H1 (cell line): ENCODE results near the gene GP1BB. TPM values are rescaled to one million over a fixed set of nuclear protein-coding genes. Genes with fewer than 3 reads are reported as not detected.
A peak's percentile ranks its signal among the peaks of the same experiment; 100 is the strongest.

Source experiments
- CTCF ChIA-PET: fragments of 300-600 bp; sonication (Branson Sonifier 250); formaldehyde crosslinking; loops from one replicate; lab custom pipeline; 2021; ENCODE audit not compliant: partially characterized antibody; lab: Charles Lee
- POLR2A ChIA-PET: fragments of 300-600 bp; sonication (Branson Sonifier 250); formaldehyde crosslinking; loops from one replicate; lab custom pipeline; 2021; ENCODE audit warnings: inconsistent platforms; ENCODE audit not compliant: partially characterized antibody; lab: Charles Lee
- DNase-seq, 2 experiments: peaks; one replicate each; pipeline versions ENCODE4 v3.0.0 to v3.0.0-alpha.2; 2010 to 2022; ENCODE audit warnings: low spot score in 2 of 2, low read depth in 1 of 2, mixed read lengths in 1 of 2
- FAIRE-seq: peaks from 2 replicates; lab custom pipeline; 2011; peaks lifted over from hg19 to GRCh38; lab: Jason Lieb, UNC
- H2AFZ ChIP-seq: 2 replicates; pipeline ENCODE4 v1.8.1; 2012; ENCODE audit warnings: low read length, inconsistent platforms
- H2AK5ac ChIP-seq: 2 replicates; pipeline ENCODE4 v1.6.1; 2013; ENCODE audit warnings: low read depth, low read length
- H2BK120ac ChIP-seq: replicated peaks from 2 replicates; pipeline ENCODE3; 2013; ENCODE audit warnings: low read depth, low read length, inconsistent platforms
- H2BK12ac ChIP-seq: 2 replicates; pipeline ENCODE4 v1.6.1; 2013; ENCODE audit warnings: low read depth, low read length
- H2BK15ac ChIP-seq: 2 replicates; pipeline ENCODE4 v1.6.1; 2013; ENCODE audit warnings: low read length
- H2BK20ac ChIP-seq: 2 replicates; pipeline ENCODE4 v1.6.1; 2013; ENCODE audit warnings: low read length
- H2BK5ac ChIP-seq: 2 replicates; pipeline ENCODE4 v1.6.1; 2013; ENCODE audit warnings: low read depth, low read length
- H3K14ac ChIP-seq: 2 replicates; pipeline ENCODE4 v1.6.1; 2013; ENCODE audit warnings: inconsistent platforms; ENCODE audit not compliant: insufficient read length
- H3K18ac ChIP-seq: 2 replicates; pipeline ENCODE4 v1.6.1; 2013; ENCODE audit warnings: low read length; ENCODE audit errors: extremely low read depth
- H3K23ac ChIP-seq: 2 replicates; pipeline ENCODE4 v1.6.1; 2013; ENCODE audit warnings: inconsistent platforms; ENCODE audit not compliant: insufficient read length
- H3K23me2 ChIP-seq: 2 replicates; pipeline ENCODE4 v1.6.1; 2013; ENCODE audit warnings: low read depth, low read length
- H3K27ac ChIP-seq: 2 replicates; pipeline ENCODE4 v1.6.1; 2011; ENCODE audit warnings: low read depth, low read length, inconsistent platforms
- H3K27me3 ChIP-seq, 4 experiments: replicated peaks in 1 of 4; 1 replicate in 1 of 4; 2 replicates in 3 of 4; pipeline versions ENCODE4 v1.6.1 to v1.8.1; 2011 to 2013; ENCODE audit warnings: low read length in 3 of 4, mild to moderate bottlenecking in 3 of 4, inconsistent platforms in 2 of 4, mixed read lengths in 2 of 4, moderate library complexity in 1 of 4; ENCODE audit not compliant: control insufficient read depth in 3 of 4, insufficient read depth in 3 of 4; ENCODE audit errors: extremely low read depth in 1 of 4
- H3K36me3 ChIP-seq, 4 experiments: 2 replicates each; pipeline versions ENCODE4 v1.6.1 to v1.8.1; 2011 to 2013; ENCODE audit warnings: mild to moderate bottlenecking in 4 of 4, low read length in 3 of 4, moderate library complexity in 2 of 4, control low read depth in 1 of 4, inconsistent platforms in 1 of 4; ENCODE audit not compliant: insufficient read depth in 4 of 4, control insufficient read depth in 2 of 4
- H3K4ac ChIP-seq: replicated peaks from 2 replicates; pipeline ENCODE3; 2013; ENCODE audit warnings: low read length, low read depth, mixed read lengths, inconsistent platforms; ENCODE audit not compliant: insufficient read length
- H3K4me1 ChIP-seq, 4 experiments: replicated peaks in 1 of 4; 1 replicate in 1 of 4; 2 replicates in 3 of 4; pipeline versions ENCODE4 v1.6.1 to v1.8.1; 2011 to 2013; ENCODE audit warnings: low read length in 3 of 4, inconsistent platforms in 2 of 4, mixed read lengths in 1 of 4; ENCODE audit not compliant: insufficient read depth in 4 of 4, control insufficient read depth in 3 of 4
- H3K4me2 ChIP-seq, 2 experiments: 2 replicates each; pipeline versions ENCODE4 v1.6.1 to v1.8.1; 2011 to 2013; ENCODE audit warnings: low read depth in 2 of 2, low read length in 2 of 2, control low read depth in 1 of 2, inconsistent platforms in 1 of 2, mild to moderate bottlenecking in 1 of 2; ENCODE audit not compliant: insufficient read depth in 1 of 2
- H3K4me3 ChIP-seq, 4 experiments: fragments of 200-600, 300-600 bp in 1 of 4; sonication (generic), shearing (Covaris generic), sonication (Bioruptor Twin) in 1 of 4; 2 replicates each; pipeline versions ENCODE4 v1.5.1 to v1.8.1; 2011 to 2016; ENCODE audit warnings: low read length in 4 of 4, low read depth in 3 of 4, control low read depth in 2 of 4, inconsistent platforms in 2 of 4, mild to moderate bottlenecking in 2 of 4, mixed read lengths in 1 of 4, moderate library complexity in 1 of 4; ENCODE audit not compliant: insufficient read depth in 2 of 4; ENCODE audit errors: extremely low read depth in 1 of 4
- H3K56ac ChIP-seq: replicated peaks from 2 replicates; pipeline ENCODE3; 2013; ENCODE audit warnings: low read depth, mild to moderate bottlenecking, mixed read lengths, low read length, inconsistent platforms; ENCODE audit not compliant: insufficient read length
- H3K79me1 ChIP-seq: 2 replicates; pipeline ENCODE4 v1.6.1; 2013; ENCODE audit warnings: low read depth, low read length, control low read depth
- H3K79me2 ChIP-seq, 2 experiments: 2 replicates each; pipeline versions ENCODE4 v1.6.1 to v1.8.1; 2012 to 2013; ENCODE audit warnings: low read length in 2 of 2, mild to moderate bottlenecking in 2 of 2, inconsistent platforms in 1 of 2; ENCODE audit not compliant: insufficient read depth in 2 of 2, control insufficient read depth in 1 of 2
- H3K9ac ChIP-seq, 4 experiments: replicated peaks in 1 of 4; 1 replicate in 1 of 4; 2 replicates in 3 of 4; pipeline versions ENCODE4 v1.6.1 to v1.8.1; 2011 to 2013; ENCODE audit warnings: low read depth in 3 of 4, low read length in 3 of 4, control low read depth in 2 of 4, mild to moderate bottlenecking in 2 of 4, moderate library complexity in 2 of 4, inconsistent platforms in 1 of 4; ENCODE audit errors: extremely low read depth in 1 of 4
- H3K9me3 ChIP-seq, 2 experiments: 2 replicates each; pipeline versions ENCODE4 v1.6.1 to v1.8.1; 2012 to 2013; ENCODE audit warnings: mild to moderate bottlenecking in 2 of 2, moderate library complexity in 2 of 2, control low read depth in 1 of 2, inconsistent platforms in 1 of 2, low read depth in 1 of 2, low read length in 1 of 2, mixed read lengths in 1 of 2; ENCODE audit not compliant: insufficient read depth in 2 of 2
- H4K20me1 ChIP-seq, 2 experiments: replicated peaks in 1 of 2; 2 replicates each; pipeline versions ENCODE3 to v1.8.1; 2011 to 2013; ENCODE audit warnings: inconsistent platforms in 2 of 2, low read length in 2 of 2, mild to moderate bottlenecking in 1 of 2; ENCODE audit not compliant: insufficient read depth in 2 of 2, control insufficient read depth in 1 of 2
- H4K5ac ChIP-seq: 2 replicates; pipeline ENCODE4 v1.6.1; 2013; ENCODE audit warnings: low read length, low read depth, mixed read lengths, inconsistent platforms; ENCODE audit not compliant: insufficient read length
- H4K8ac ChIP-seq: 2 replicates; pipeline ENCODE4 v1.8.0; 2013; ENCODE audit warnings: mild to moderate bottlenecking, moderate library complexity, low read length, inconsistent platforms; ENCODE audit not compliant: insufficient read depth; ENCODE audit errors: extremely low read depth
- H4K91ac ChIP-seq: replicated peaks from 2 replicates; pipeline ENCODE3; 2013; ENCODE audit warnings: low read length, mixed read lengths, inconsistent platforms; ENCODE audit not compliant: insufficient read length
- CTBP2 ChIP-seq: IDR thresholded peaks from 2 replicates; pipeline ENCODE4 v1.7.0; 2011; ENCODE audit warnings: borderline replicate concordance, mild to moderate bottlenecking, moderate library complexity, mixed read lengths, low read length; ENCODE audit not compliant: insufficient read depth, insufficient read length
- CTCF ChIP-seq, 3 experiments: IDR thresholded peaks; 1 replicate in 2 of 3; 2 replicates in 1 of 3; pipeline versions ENCODE4 v1.5.1 to v1.6.1; 2011; ENCODE audit warnings: low read length in 3 of 3, mild to moderate bottlenecking in 3 of 3, inconsistent platforms in 2 of 3, low read depth in 1 of 3, moderate library complexity in 1 of 3; ENCODE audit not compliant: insufficient read depth in 1 of 3; ENCODE audit errors: control extremely low read depth in 1 of 3
- PHF8 ChIP-seq: fragments of 200-600 bp; sonication (generic); conservative IDR thresholded peaks from 2 replicates; pipeline ENCODE4 v1.7.1; 2012; ENCODE audit warnings: low read depth, mild to moderate bottlenecking, inconsistent platforms, low read length, moderate library complexity
- RAD21 ChIP-seq, 2 experiments: IDR thresholded peaks in 1 of 2; conservative IDR thresholded peaks in 1 of 2; 2 replicates each; pipeline ENCODE4 v1.6.1; 2011; ENCODE audit warnings: low read depth in 2 of 2, low read length in 2 of 2, improper control_type of control experiment in 1 of 2, inconsistent platforms in 1 of 2, mild to moderate bottlenecking in 1 of 2, moderate library complexity in 1 of 2
- SP1 ChIP-seq: IDR thresholded peaks from 2 replicates; pipeline ENCODE4 v1.6.1; 2011; ENCODE audit warnings: low read depth, low read length
- WGBS, 2 experiments: shearing (Covaris generic) in 1 of 2; methylation state at CpG; one replicate each; pipeline versions ENCODE4 v1.1.6 to v1.1.7; 2013 to 2015; ENCODE audit warnings: low lambda C conversion rate in 2 of 2, mixed read lengths in 2 of 2, inconsistent platforms in 1 of 2, low coverage in 1 of 2, missing lambda C conversion rate in 1 of 2; ENCODE audit not compliant: insufficient replicate concordance in 2 of 2, insufficient coverage in 1 of 2, insufficient read length in 1 of 2; ENCODE audit errors: extremely low coverage in 1 of 2, missing lambda C conversion rate in 1 of 2; 5-methylcytosine and 5-hydroxymethylcytosine counted together
- polyA plus RNA-seq, 7 experiments: library from polyadenylated mRNA; depleted of rRNA in 3 of 7; stranded (reverse) in 5 of 7; unstranded in 2 of 7; fragments of >200 nt in 5 of 7; fragments of 200-250 nt in 2 of 7; gene quantifications; 1 replicate in 5 of 7; 2 replicates in 1 of 7; 4 replicates in 1 of 7; pipeline versions ENCODE4 v1.2.1 to v1.2.3, GENCODE V29; 2011 to 2013; ENCODE audit warnings: missing spikeins in 2 of 7, mixed read lengths in 2 of 7
- total RNA-seq: library from RNA; stranded (reverse); fragmentation: NEBNext Ultra II Directional; extraction: Animal tissue kit (Norgen Biotek cat#: 25700); gene quantifications from 2 replicates; pipeline ENCODE4 v1.2.1, GENCODE V29; 2021

Gene GP1BB
- total and polyA plus RNA-seq, 2 of the 8 experiments (the other 6 are each of a cell fraction or from before 2014, with no cell fraction given): 0.36 TPM; not detected in 1

DNA sequence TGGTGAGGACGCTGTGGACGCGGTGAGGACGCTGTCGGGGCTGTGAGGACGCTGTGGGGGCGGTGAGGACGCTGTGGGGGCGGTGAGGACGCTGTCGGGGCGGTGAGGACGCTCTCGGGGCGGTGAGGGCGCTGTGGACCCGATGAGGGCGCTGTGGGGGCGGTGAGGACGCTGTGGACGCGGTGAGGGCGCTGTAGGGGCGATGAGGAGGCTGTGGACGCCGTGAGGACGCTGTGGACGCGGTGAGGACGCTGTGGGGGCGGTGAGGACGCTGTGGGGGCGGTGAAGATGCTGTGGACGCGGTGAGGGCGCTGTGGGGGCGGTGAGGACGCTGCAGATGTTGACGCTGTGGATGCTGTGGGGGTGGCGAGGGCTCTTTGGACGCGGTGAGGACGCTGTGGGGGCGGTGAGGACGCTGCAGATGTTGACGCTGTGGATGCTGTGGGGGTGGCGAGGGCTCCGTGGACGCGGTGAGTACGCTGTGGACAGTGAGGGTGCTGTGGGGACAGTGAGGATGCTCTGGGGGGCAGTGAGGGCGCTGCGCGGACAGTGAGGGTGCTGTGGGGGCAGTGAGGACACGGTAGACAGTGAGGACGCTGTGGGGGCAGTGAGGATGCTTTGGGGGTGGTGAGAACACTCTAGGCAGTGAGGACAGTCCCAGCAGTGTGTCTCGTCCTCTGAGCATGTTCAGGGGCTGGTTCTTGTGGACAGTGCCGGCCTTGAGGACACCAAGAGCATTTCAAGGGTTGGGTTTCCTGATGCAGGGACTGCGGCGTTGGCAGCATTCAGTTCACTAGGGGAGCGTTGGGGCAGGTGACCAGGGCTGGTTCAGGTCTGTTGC lies 4.2 kb downstream of the GP1BB start:
- Histone ChIP-seq H3K14ac (no peak overlapping the region), H2BK120ac (no peak overlapping the region), H2BK12ac (peak overlapping the region; percentile 68; the same call in 1 of the 2 replicates), H3K18ac (no peak overlapping the region), H3K4ac (no peak overlapping the region), H4K5ac (no peak overlapping the region), H2AFZ (no peak overlapping the region), H3K9ac (no peak overlapping the region), H2AK5ac (peak overlapping the region; percentile 75; the same call in 1 of the 2 replicates), H3K4me3 (no peak overlapping the region), H3K23me2 (peaks cover 11% of the 10 kb centered on the region; the same call in 1 of the 2 replicates), H4K91ac (no peak overlapping the region), H3K27ac (no peak overlapping the region), H2BK20ac (no peak overlapping the region), H3K79me1 (no peaks in the 10 kb centered on the region), H3K23ac (no peak overlapping the region), H4K20me1 (peaks cover 7 to 16% of the 10 kb centered on the region in 2 experiments), H2BK15ac (peak overlapping the region; percentile 95; the same call in 1 of the 2 replicates), H3K79me2 (no peaks in the 10 kb centered on the region), H2BK5ac (no peak overlapping the region), H3K36me3 (no peaks in the 10 kb centered on the region; a peak in 1 of 8 replicates), H3K9me3 (no peaks in the 10 kb centered on the region), H3K56ac (no peak overlapping the region), H3K4me1 (peaks cover 0 to 27% (median 15%) of the 10 kb centered on the region in 4 experiments; a peak in 6 of 7 replicates), H3K27me3 (peaks cover 47 to 79% (median 72%) of the 10 kb centered on the region in 4 experiments), H4K8ac (no peak overlapping the region), H3K4me2 (no peak overlapping the region)
- no peak for DNase-seq
- TF ChIP-seq CTBP2: no peak
- no peak for TF ChIP-seq PHF8
- TF ChIP-seq CTCF (IDR thresholded peaks at IDR 0.05; ENCODE audit: control extremely low read depth in 1 of 3, insufficient read depth in 1 of 3, low read depth in 1 of 3, low read length in 3 of 3): peak in 2 of 3 experiments; percentile 38 to 41; a peak in 3 of 4 replicates
- no peak for TF ChIP-seq SP1
- TF ChIP-seq RAD21 (IDR thresholded peaks at IDR 0.05 in 1 of 2, conservative IDR thresholded peaks at IDR 0.05 in 1 of 2; ENCODE audit: low read depth in 2 of 2, low read length in 2 of 2): peak in 1 of 2 experiments; percentile 6; a peak in 1 of 4 replicates
- FAIRE-seq: no peak
- WGBS, 2 experiments: 56% methylated on average over 35 of the region's 61 CpGs; no CpG with 5 or more reads in 1 of the 2 experiments
- CTCF ChIA-PET: interaction anchor here (7.0 kb wide), 1 partner anchor 187 kb away, joined by 145 read pairs; no protein-coding TSS in a partner anchor
- POLR2A ChIA-PET: no interaction called here
